Omental fat pad (tissue), 4 donors: ENCODE data around the gene TMCC1. TPM values are rescaled to one million over a fixed set of nuclear protein-coding genes. Genes with fewer than 3 reads are reported as not detected.
"Not testable (repeated sequence)": the region's sequence is repeated elsewhere in the genome, so short reads cannot be mapped to it uniquely, and the experiment has no call there.

Experiments used
- ATAC-seq: fragments of 150-250 bp; one replicate; pipeline ENCODE4 v1.9.1; 2016; ENCODE audit warnings: mild to moderate bottlenecking, moderate library complexity; ENCODE audit not compliant: low FRiP score
- DNase-seq: peaks from one replicate; pipeline ENCODE4 v3.0.0-alpha.2; 2019; ENCODE audit warnings: low spot score
- CTCF ChIP-seq, 3 donors: fragments of 450-650 bp; IDR thresholded peaks; one replicate each; pipeline ENCODE4 v1.5.1; 2016 to 2017; ENCODE audit warnings: antibody characterized with exemption in 3 of 3, mild to moderate bottlenecking in 3 of 3, moderate library complexity in 2 of 3
- total RNA-seq, 4 donors: library from RNA; depleted of rRNA; stranded (reverse); fragments of >200 nt; gene quantifications; one replicate each; pipeline ENCODE4 v1.1.0, GENCODE V29; 2016

The TMCC1 gene
- total RNA-seq, 4 donors from 2014 or later: 14.6 to 33.5 (median 23.2) TPM

DNA sequence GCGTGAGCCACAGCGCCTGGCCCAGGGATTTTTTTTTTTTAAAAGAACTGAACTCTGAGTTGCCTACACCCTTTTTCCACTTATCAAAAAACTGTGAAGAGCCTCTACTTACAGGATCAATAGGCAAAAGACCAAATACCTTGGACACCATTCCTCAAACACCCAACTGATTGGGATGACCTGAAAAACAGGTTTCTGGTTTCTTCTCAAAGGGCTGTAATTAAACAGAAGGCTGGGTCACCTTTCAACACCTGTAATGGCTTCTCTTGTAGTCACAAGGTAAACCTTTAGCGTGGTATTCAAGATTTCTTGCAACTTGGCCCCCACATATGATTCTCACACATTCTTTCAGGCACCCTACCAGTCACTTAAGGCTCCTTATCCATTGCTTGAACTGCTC, 248.7 kb downstream of the TMCC1 start:
- DNase-seq (no peak), ATAC-seq (no peak)
- no peak for TF ChIP-seq CTCF (IDR thresholded peaks at IDR 0.05)

- not testable (repeated sequence) for DNase-seq, ATAC-seq
Observed at GRCh38 chr3:129641567-129642260, 251.8 kb downstream of the TMCC1 start.

- DNase-seq, ATAC-seq: not testable (repeated sequence)
Observed at GRCh38 chr3:129640985-129641384, 252.5 kb downstream of the TMCC1 start.

- ATAC-seq: no peak
- TF ChIP-seq CTCF (IDR thresholded peaks at IDR 0.05): no peak
- DNase-seq: no peak
Observed at GRCh38 chr3:129638481-129638880, 255.0 kb downstream of the TMCC1 start.

DNA sequence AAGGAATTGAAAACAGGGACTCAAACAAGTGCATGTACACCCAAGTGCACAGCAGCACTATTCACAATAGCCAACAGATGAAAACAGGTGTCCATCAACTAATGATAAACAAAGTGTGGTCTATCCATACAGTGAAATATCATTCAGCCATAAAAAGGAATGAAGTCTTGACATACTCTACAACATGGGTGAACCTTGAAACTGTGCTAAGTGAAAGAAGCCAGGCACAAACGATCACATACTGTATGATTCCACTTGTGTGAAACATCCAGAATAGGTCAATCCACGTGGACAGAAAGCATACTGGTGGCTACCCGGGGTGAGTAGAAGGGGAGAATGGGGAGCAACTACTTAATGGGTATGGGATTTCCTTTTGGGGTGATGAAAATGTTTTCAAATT, 257.4 kb downstream of the TMCC1 start:
- ATAC-seq (no peak), DNase-seq (no peak)
- TF ChIP-seq CTCF (IDR thresholded peaks at IDR 0.05): no peak

GRCh38 chr3:129635656-129636055, 257.9 kb downstream of the TMCC1 start:
- ATAC-seq: no peak
- no peak for TF ChIP-seq CTCF (IDR thresholded peaks at IDR 0.05)
- DNase-seq: no peak

DNA sequence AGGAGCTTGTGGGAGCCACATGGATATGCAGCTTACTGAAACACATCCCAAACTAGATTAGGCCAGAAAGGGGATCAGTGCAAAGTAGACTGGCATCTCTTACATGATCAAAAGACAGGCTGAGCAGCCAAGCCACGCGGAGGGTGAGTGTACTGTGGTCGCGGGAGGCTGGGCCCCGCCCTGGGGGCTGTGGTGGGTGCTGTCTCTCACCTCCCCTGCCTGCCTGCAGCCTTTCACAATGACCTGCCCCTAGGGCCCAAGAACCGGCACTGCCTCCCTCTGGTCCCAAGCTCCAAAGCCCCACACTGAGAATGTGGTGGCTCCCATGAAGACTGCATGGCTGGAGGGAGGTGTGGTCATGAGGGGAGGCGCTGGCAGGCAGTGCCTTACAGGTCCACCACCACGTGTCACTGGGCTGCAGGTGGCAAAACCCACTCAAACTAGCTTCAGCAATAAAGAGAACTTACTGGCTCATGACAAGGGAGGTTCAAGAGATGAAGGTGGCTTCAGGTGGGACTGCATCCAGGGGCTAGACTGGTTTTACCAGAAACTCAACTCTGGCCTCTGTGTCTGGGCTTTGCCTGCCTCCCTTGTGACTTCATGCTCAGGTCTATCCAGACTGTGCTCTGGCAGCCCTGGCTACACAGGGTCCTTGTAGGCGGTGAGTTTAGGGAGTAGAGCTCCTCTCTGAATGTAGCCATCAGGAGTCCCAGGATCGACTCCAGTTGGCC, 259.6 kb downstream of the TMCC1 start:
- ATAC-seq: no peak

More for the DNA sequence above, 259.6 kb downstream of the TMCC1 start:
- no peak for TF ChIP-seq CTCF (IDR thresholded peaks at IDR 0.05)
- DNase-seq: no peak
